WTC11 (cell line): ENCODE results near the gene ABCC11.

Experiments
- ELF4 ChIP-seq: sonication (generic); formaldehyde crosslinking; IDR thresholded peaks from 2 replicates; pipeline ENCODE4 v1.8.1; 2022; ENCODE audit warnings: low read depth, mild to moderate bottlenecking, moderate library complexity, missing genetic modification reagents
- HMGXB4 ChIP-seq: sonication (generic); formaldehyde crosslinking; IDR thresholded peaks from 2 replicates; pipeline ENCODE4 v1.8.1; 2023; ENCODE audit warnings: mild to moderate bottlenecking, moderate library complexity, missing genetic modification reagents
- KAT7 ChIP-seq: sonication (generic); formaldehyde crosslinking; IDR thresholded peaks from 2 replicates; pipeline ENCODE4 v1.8.1; 2023; ENCODE audit warnings: missing genetic modification reagents, mild to moderate bottlenecking, borderline replicate concordance
- PRDM15 ChIP-seq: sonication (generic); formaldehyde crosslinking; IDR thresholded peaks from 2 replicates; pipeline ENCODE4 v1.8.0; 2022; ENCODE audit warnings: missing genetic modification reagents
- ZNF138 ChIP-seq: sonication (generic); formaldehyde crosslinking; conservative IDR thresholded peaks from 2 replicates; pipeline ENCODE4 v1.8.1; 2022; ENCODE audit warnings: mild to moderate bottlenecking, moderate library complexity, missing genetic modification reagents
- ZNF317 ChIP-seq: sonication (generic); formaldehyde crosslinking; IDR thresholded peaks from 2 replicates; pipeline ENCODE4 v1.8.1; 2023; ENCODE audit warnings: low read depth, mild to moderate bottlenecking, moderate library complexity, missing genetic modification reagents, borderline replicate concordance
- TF ChIP-seq, protein P1 (sequence below): fragments of 200-600 bp; IDR thresholded peaks from 2 replicates; pipeline ENCODE4 v1.8.0; 2022; ENCODE audit warnings: antibody characterized with exemption
- TF ChIP-seq, protein P2 (sequence below): sonication (generic); formaldehyde crosslinking; IDR thresholded peaks from 2 replicates; pipeline ENCODE4 v1.8.0; 2022; ENCODE audit warnings: mild to moderate bottlenecking, missing genetic modification reagents

DNA sequence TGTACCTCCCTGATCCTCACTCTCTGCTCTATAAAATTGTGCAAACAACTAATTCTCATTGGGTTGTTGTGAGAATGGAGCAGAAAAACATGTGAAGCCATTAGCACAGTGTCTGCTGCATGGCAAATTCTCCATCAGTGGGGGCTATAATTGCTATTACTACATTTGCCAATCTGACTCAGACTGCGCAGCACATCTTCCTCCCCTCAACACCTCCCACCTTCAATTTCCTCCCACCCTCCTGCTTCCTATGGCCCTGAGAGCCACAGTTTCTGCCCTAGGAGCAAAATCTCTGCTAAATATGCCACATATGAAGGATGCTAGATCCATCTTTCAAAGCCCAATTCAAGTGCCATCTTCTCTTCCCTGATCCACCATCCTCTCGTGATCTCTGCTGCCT lies 128.5 kb downstream of the ABCC11 start:
- TF ChIP-seq HMGXB4 (no peak), ELF4 (CRISPR knock-in tag) (no peak), ZNF317 (CRISPR knock-in tag) (no peak), ZNF138 (no peak), PRDM15 (CRISPR knock-in tag) (no peak), KAT7 (CRISPR knock-in tag) (no peak)
- TF ChIP-seq, protein P1, sequence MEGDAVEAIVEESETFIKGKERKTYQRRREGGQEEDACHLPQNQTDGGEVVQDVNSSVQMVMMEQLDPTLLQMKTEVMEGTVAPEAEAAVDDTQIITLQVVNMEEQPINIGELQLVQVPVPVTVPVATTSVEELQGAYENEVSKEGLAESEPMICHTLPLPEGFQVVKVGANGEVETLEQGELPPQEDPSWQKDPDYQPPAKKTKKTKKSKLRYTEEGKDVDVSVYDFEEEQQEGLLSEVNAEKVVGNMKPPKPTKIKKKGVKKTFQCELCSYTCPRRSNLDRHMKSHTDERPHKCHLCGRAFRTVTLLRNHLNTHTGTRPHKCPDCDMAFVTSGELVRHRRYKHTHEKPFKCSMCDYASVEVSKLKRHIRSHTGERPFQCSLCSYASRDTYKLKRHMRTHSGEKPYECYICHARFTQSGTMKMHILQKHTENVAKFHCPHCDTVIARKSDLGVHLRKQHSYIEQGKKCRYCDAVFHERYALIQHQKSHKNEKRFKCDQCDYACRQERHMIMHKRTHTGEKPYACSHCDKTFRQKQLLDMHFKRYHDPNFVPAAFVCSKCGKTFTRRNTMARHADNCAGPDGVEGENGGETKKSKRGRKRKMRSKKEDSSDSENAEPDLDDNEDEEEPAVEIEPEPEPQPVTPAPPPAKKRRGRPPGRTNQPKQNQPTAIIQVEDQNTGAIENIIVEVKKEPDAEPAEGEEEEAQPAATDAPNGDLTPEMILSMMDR, result no peak
- TF ChIP-seq, protein P2, sequence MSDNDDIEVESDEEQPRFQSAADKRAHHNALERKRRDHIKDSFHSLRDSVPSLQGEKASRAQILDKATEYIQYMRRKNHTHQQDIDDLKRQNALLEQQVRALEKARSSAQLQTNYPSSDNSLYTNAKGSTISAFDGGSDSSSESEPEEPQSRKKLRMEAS (CRISPR knock-in tag), result no peak
